ENCODE data around the gene GGTLC1. TPM values are rescaled to one million over a fixed set of nuclear protein-coding genes. Genes with fewer than 3 reads are reported as not detected.

Gene GGTLC1
- not detected in 2 replicates for total RNA-seq

DNA sequence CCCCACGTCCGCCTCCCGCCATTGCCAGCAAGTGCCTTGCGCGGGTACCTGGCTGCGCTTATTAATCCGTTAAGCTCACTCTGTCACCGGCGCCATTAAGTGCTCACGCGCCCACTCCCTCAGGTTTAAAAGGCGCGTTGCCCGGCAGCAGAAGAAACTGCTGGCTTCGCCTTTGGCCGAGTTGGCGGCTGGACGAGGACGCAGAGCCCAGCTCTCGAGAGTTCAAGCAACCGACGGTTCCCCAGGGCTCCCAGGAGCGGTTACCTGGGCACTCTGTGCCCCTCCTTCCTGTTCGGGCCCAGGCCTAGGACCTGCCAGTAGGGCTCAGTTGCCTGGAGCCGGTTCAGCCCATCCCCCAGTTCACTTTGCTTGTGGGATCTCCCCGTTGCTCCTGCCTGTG is at the start of gene GGTLC1:
Gene GGTLC1, minus strand, starts transcription at position 219 of the 400 bp plus-strand sequence. CDS start 2,168 bp downstream, outside the sequence.

Other genes with a start within 250 kb of the GGTLC1 start
- gene CST1, start 237.8 kb downstream of the GGTLC1 start, total RNA-seq: 0.16 TPM in 1 of 2 replicates, not detected in the other
- not detected in 2 replicates for gene CST2, start 162.1 kb downstream of the GGTLC1 start, total RNA-seq
- gene CST5, start 109.0 kb downstream of the GGTLC1 start, total RNA-seq: not detected in 2 replicates

Measured in bladder microvascular endothelial cell (primary cell).